Ecto neural progenitor cell (in vitro differentiated cells): ENCODE measurements around the gene THBD.
"Not testable (repeated sequence)": the region's sequence is repeated elsewhere in the genome, so short reads cannot be mapped to it uniquely, and the experiment has no call there.

Experiments
- DNase-seq: peaks from one replicate; pipeline ENCODE4 v3.0.0-alpha.2; 2018; ENCODE audit warnings: low spot score

The THBD gene

GRCh38 chr20:23034721-23035671, 14.5 kb downstream of the THBD start, which contains the start of gene SSTR4:
SSTR4 (plus strand) TSS chr20:23035312; CDS start chr20:23035484, 172 bp downstream.
- no peak for DNase-seq

GRCh38 chr20:23033918-23034317, 15.6 kb downstream of the THBD start:
- DNase-seq, result no peak

- DNase-seq, result no peak
Observed at GRCh38 chr20:23032750-23033078, 16.8 kb downstream of the THBD start.

- no peak for DNase-seq
Observed at GRCh38 chr20:23032056-23032749, 17.3 kb downstream of the THBD start.

GRCh38 chr20:23031346-23031745, 18.1 kb downstream of the THBD start:
- no peak for DNase-seq

- no peak for DNase-seq
Observed at GRCh38 chr20:23029324-23029723, 20.1 kb downstream of the THBD start.

- DNase-seq, result no peak
Observed at GRCh38 chr20:23028392-23028791, 21.1 kb downstream of the THBD start.

GRCh38 chr20:23027721-23028120, 21.8 kb downstream of the THBD start:
- DNase-seq, result no peak

GRCh38 chr20:23025503-23025902, 24.0 kb downstream of the THBD start:
- not testable (repeated sequence) for DNase-seq

- no peak for DNase-seq
Observed at GRCh38 chr20:23024701-23025100, 24.8 kb downstream of the THBD start.

- DNase-seq, result no peak
Observed at GRCh38 chr20:23023621-23024177, 25.8 kb downstream of the THBD start.

- DNase-seq, result no peak
Observed at GRCh38 chr20:23022849-23023248, 26.6 kb downstream of the THBD start.

- no peak for DNase-seq
Observed at GRCh38 chr20:23021951-23022350, 27.5 kb downstream of the THBD start.

GRCh38 chr20:23021541-23021940, 27.9 kb downstream of the THBD start:
- DNase-seq, result no peak

GRCh38 chr20:23020230-23021018, 29.0 kb downstream of the THBD start:
- DNase-seq, result no peak

- DNase-seq, result no peak
Observed at GRCh38 chr20:23019403-23019802, 30.1 kb downstream of the THBD start.

GRCh38 chr20:23018941-23019340, 30.5 kb downstream of the THBD start:
- no peak for DNase-seq

- no peak for DNase-seq
Observed at GRCh38 chr20:23018432-23018831, 31.0 kb downstream of the THBD start.

- DNase-seq, result no peak
Observed at GRCh38 chr20:23017516-23017915, 32.0 kb downstream of the THBD start.

GRCh38 chr20:23013429-23013828, 36.0 kb downstream of the THBD start:
- no peak for DNase-seq

- DNase-seq, result peak; percentile 10
Observed at GRCh38 chr20:23011008-23011721, 38.3 kb downstream of the THBD start.
